Stomach smooth muscle (tissue), 2 donors: ENCODE measurements around the gene NOL4L.
A peak's percentile ranks its signal among the peaks of the same experiment; 100 is the strongest.
"Not testable (repeated sequence)": the region's sequence is repeated elsewhere in the genome, so short reads cannot be mapped to it uniquely, and the experiment has no call there.

Experiments
- H3K27ac ChIP-seq: one replicate; pipeline ENCODE4 v1.7.0; 2013; ENCODE audit warnings: mild to moderate bottlenecking, low read length, inconsistent platforms
- H3K27me3 ChIP-seq, 2 donors: one replicate each; pipeline ENCODE4 v1.7.0; 2013; ENCODE audit warnings: low read length in 2 of 2; ENCODE audit not compliant: insufficient read depth in 2 of 2, control insufficient read depth in 1 of 2
- H3K36me3 ChIP-seq, 2 donors: one replicate each; pipeline ENCODE4 v1.7.0; 2013; ENCODE audit warnings: low read length in 2 of 2; ENCODE audit not compliant: control insufficient read depth in 2 of 2, insufficient read depth in 2 of 2
- H3K4me1 ChIP-seq: one replicate; pipeline ENCODE4 v1.7.0; 2013; ENCODE audit warnings: low read length; ENCODE audit not compliant: control insufficient read depth, insufficient read depth
- H3K4me3 ChIP-seq, 2 donors: one replicate each; pipeline ENCODE4 v1.7.0; 2013; ENCODE audit warnings: low read length in 2 of 2
- H3K9ac ChIP-seq, 2 donors: one replicate each; pipeline ENCODE4 v1.7.0; 2013; ENCODE audit warnings: low read length in 2 of 2, mild to moderate bottlenecking in 1 of 2
- H3K9me3 ChIP-seq, 2 donors: one replicate each; pipeline ENCODE4 v1.7.0; 2013; ENCODE audit warnings: low read length in 2 of 2; ENCODE audit not compliant: control insufficient read depth in 2 of 2
- donor health status: healthy.
- donor health status: Pancreatic carcinoma.

The NOL4L gene

GRCh38 chr20:32470025-32470861, 114.9 kb downstream of the NOL4L start:
- Histone ChIP-seq H3K9ac (no peak overlapping the region), H3K4me1 (peaks cover 79% of the 10 kb centered on the region), H3K27me3 (no peaks in the 10 kb centered on the region), H3K4me3 (peak overlapping the region in 1 of 2 donors; percentile 22), H3K36me3 (peaks cover 0 to 2% of the 10 kb centered on the region in 2 donors), H3K9me3 (no peaks in the 10 kb centered on the region), H3K27ac (peak overlapping the region; percentile 49)

GRCh38 chr20:32468860-32469259, 116.3 kb downstream of the NOL4L start:
- Histone ChIP-seq H3K27me3 (no peaks in the 10 kb centered on the region), H3K36me3 (peaks cover 0 to 2% of the 10 kb centered on the region in 2 donors), H3K27ac (no peak overlapping the region), H3K9me3 (no peaks in the 10 kb centered on the region), H3K9ac (no peak overlapping the region), H3K4me1 (peaks cover 79% of the 10 kb centered on the region), H3K4me3 (no peak overlapping the region)

- Histone ChIP-seq H3K36me3 (peaks cover 0 to 2% of the 10 kb centered on the region in 2 donors), H3K4me3 (no peak overlapping the region), H3K4me1 (peaks cover 79% of the 10 kb centered on the region), H3K27me3 (no peaks in the 10 kb centered on the region), H3K9me3 (no peaks in the 10 kb centered on the region), H3K9ac (no peak overlapping the region), H3K27ac (peak overlapping the region; percentile 89)
Observed at GRCh38 chr20:32468313-32468640, 116.9 kb downstream of the NOL4L start.

GRCh38 chr20:32467506-32468312, 117.4 kb downstream of the NOL4L start:
- Histone ChIP-seq H3K4me1 (peaks cover 79% of the 10 kb centered on the region), H3K27ac (peak overlapping the region; percentile 89), H3K4me3 (no peak overlapping the region), H3K27me3 (no peaks in the 10 kb centered on the region), H3K9me3 (no peaks in the 10 kb centered on the region), H3K9ac (no peak overlapping the region), H3K36me3 (peaks cover 0 to 2% of the 10 kb centered on the region in 2 donors)

GRCh38 chr20:32466739-32467505, 118.2 kb downstream of the NOL4L start:
- Histone ChIP-seq H3K36me3 (peaks cover 0 to 2% of the 10 kb centered on the region in 2 donors), H3K27me3 (no peaks in the 10 kb centered on the region), H3K4me1 (peaks cover 80% of the 10 kb centered on the region), H3K9me3 (no peaks in the 10 kb centered on the region), H3K4me3 (no peak overlapping the region), H3K27ac (peak overlapping the region; percentile 89), H3K9ac (peak overlapping the region in 1 of 2 donors; percentile 36)

GRCh38 chr20:32465901-32466675, 119.0 kb downstream of the NOL4L start:
- not testable (repeated sequence) for H3K27me3 ChIP-seq, H3K9me3 ChIP-seq, H3K36me3 ChIP-seq
- Histone ChIP-seq H3K4me3 (peak overlapping the region in 1 of 2 donors; percentile 40), H3K9ac (peak overlapping the region in 1 of 2 donors; percentile 55), H3K27ac (peak overlapping the region; percentile 89), H3K4me1 (peaks cover 80% of the 10 kb centered on the region)

- Histone ChIP-seq H3K27ac (peak overlapping the region; percentile 89), H3K36me3 (no peaks in the 10 kb centered on the region), H3K9ac (peak overlapping the region; percentile 27 to 55), H3K4me1 (peaks cover 73% of the 10 kb centered on the region), H3K9me3 (no peaks in the 10 kb centered on the region), H3K4me3 (peak overlapping the region in 1 of 2 donors; percentile 40), H3K27me3 (no peaks in the 10 kb centered on the region)
Observed at GRCh38 chr20:32465092-32465900, 119.8 kb downstream of the NOL4L start.

GRCh38 chr20:32464401-32465091, 120.6 kb downstream of the NOL4L start:
- Histone ChIP-seq H3K9ac (no peak overlapping the region), H3K4me1 (peaks cover 65% of the 10 kb centered on the region), H3K27me3 (no peaks in the 10 kb centered on the region), H3K27ac (peak overlapping the region; percentile 89), H3K36me3 (no peaks in the 10 kb centered on the region), H3K9me3 (no peaks in the 10 kb centered on the region), H3K4me3 (peak overlapping the region in 1 of 2 donors; percentile 49)
